SK-N-SH treated with all-trans-retinoic acid at 6 μM for 48 hours (cell line): ENCODE data around the gene SGSM1.

Experiments
- ATAC-seq: fragments of 200-7000 bp; cut with Tn5 transposase; 3 replicates; pipeline ENCODE4 v1.9.1; 2020; ENCODE audit warnings: mild to moderate bottlenecking, moderate library complexity
- ARNTL ChIP-seq: fragments of 450-650 bp; formaldehyde crosslinking; IDR thresholded peaks from 2 replicates; pipeline ENCODE4 v1.5.0; 2020; ENCODE audit warnings: low read depth, mild to moderate bottlenecking, moderate library complexity, borderline replicate concordance
- BACH2 ChIP-seq: fragments of 250-450 bp; sonication (Bioruptor Pico); IDR thresholded peaks from 2 replicates; pipeline ENCODE4 v1.9.0; 2021; ENCODE audit warnings: mild to moderate bottlenecking, borderline replicate concordance
- CREB5 ChIP-seq: fragments of 250-450 bp; sonication (Bioruptor Pico); IDR thresholded peaks from 2 replicates; pipeline ENCODE4 v1.5.1; 2020; ENCODE audit warnings: low read depth, mild to moderate bottlenecking, moderate library complexity
- CSDC2 ChIP-seq: fragments of 250-450 bp; sonication (Bioruptor Pico); IDR thresholded peaks from 2 replicates; pipeline ENCODE4 v1.5.0; 2020; ENCODE audit warnings: mild to moderate bottlenecking, moderate library complexity
- CSRNP3 ChIP-seq: fragments of 250-450 bp; sonication (Bioruptor Pico); IDR thresholded peaks from 2 replicates; pipeline ENCODE4 v1.5.1; 2021; ENCODE audit warnings: mild to moderate bottlenecking, moderate library complexity
- ESRRG ChIP-seq: fragments of 250-450 bp; sonication (Bioruptor Pico); IDR thresholded peaks from 2 replicates; pipeline ENCODE4 v1.6.1; 2021; ENCODE audit warnings: mild to moderate bottlenecking
- GLIS3 ChIP-seq: fragments of 250-450 bp; sonication (Bioruptor Pico); IDR thresholded peaks from 2 replicates; pipeline ENCODE4 v1.5.0; 2020; ENCODE audit warnings: mild to moderate bottlenecking, moderate library complexity
- ISL1 ChIP-seq: fragments of 250-450 bp; sonication (Bioruptor Pico); IDR thresholded peaks from 2 replicates; pipeline ENCODE4 v2.1.2; 2022; ENCODE audit warnings: mild to moderate bottlenecking, moderate library complexity
- PATZ1 ChIP-seq: fragments of 250-450 bp; sonication (Bioruptor Pico); IDR thresholded peaks from 2 replicates; pipeline ENCODE4 v1.8.0; 2020; ENCODE audit warnings: mild to moderate bottlenecking, moderate library complexity, borderline replicate concordance
- POU6F1 ChIP-seq: fragments of 250-450 bp; sonication (Bioruptor Pico); IDR thresholded peaks from 2 replicates; pipeline ENCODE4 v1.8.0; 2021; ENCODE audit warnings: low read depth, mild to moderate bottlenecking, moderate library complexity, borderline replicate concordance
- PPARA ChIP-seq: fragments of 250-450 bp; sonication (Bioruptor Pico); IDR thresholded peaks from 2 replicates; pipeline ENCODE4 v1.5.0; 2020; ENCODE audit warnings: mild to moderate bottlenecking, borderline replicate concordance
- RARB ChIP-seq: fragments of 250-450 bp; sonication (Bioruptor Pico); IDR thresholded peaks from 2 replicates; pipeline ENCODE4 v1.8.0; 2021; ENCODE audit warnings: mild to moderate bottlenecking, moderate library complexity
- SNAI2 ChIP-seq: fragments of 250-450 bp; sonication (Bioruptor Pico); IDR thresholded peaks from 2 replicates; pipeline ENCODE4 v1.5.0; 2020; ENCODE audit warnings: mild to moderate bottlenecking, moderate library complexity
- TCF4 ChIP-seq: fragments of 250-450 bp; sonication (Bioruptor Pico); IDR thresholded peaks from 2 replicates; pipeline ENCODE4 v1.8.0; 2021; ENCODE audit warnings: mild to moderate bottlenecking, moderate library complexity, borderline replicate concordance
- TOX ChIP-seq: fragments of 250-450 bp; sonication (Bioruptor Pico); IDR thresholded peaks from 2 replicates; pipeline ENCODE4 v1.8.0; 2021; ENCODE audit warnings: mild to moderate bottlenecking, moderate library complexity, borderline replicate concordance
- TSHZ2 ChIP-seq: fragments of 250-450 bp; sonication (Bioruptor Pico); IDR thresholded peaks from 2 replicates; pipeline ENCODE4 v1.5.0; 2020; ENCODE audit warnings: mild to moderate bottlenecking, moderate library complexity
- ZC3H10 ChIP-seq: fragments of 250-450 bp; sonication (Bioruptor Pico); IDR thresholded peaks from 2 replicates; pipeline ENCODE4 v1.5.1; 2021; ENCODE audit warnings: mild to moderate bottlenecking, moderate library complexity
- ZFP3 ChIP-seq: fragments of 250-450 bp; sonication (Bioruptor Pico); IDR thresholded peaks from 2 replicates; pipeline ENCODE4 v1.5.0; 2020; ENCODE audit warnings: mild to moderate bottlenecking, moderate library complexity
- ZFP30 ChIP-seq: fragments of 450-650 bp; formaldehyde crosslinking; IDR thresholded peaks from 2 replicates; pipeline ENCODE4 v1.5.0; 2022; ENCODE audit warnings: mild to moderate bottlenecking, moderate library complexity
- ZNF565 ChIP-seq: fragments of 450-650 bp; formaldehyde crosslinking; conservative IDR thresholded peaks from 2 replicates; pipeline ENCODE4 v1.5.0; 2020; ENCODE audit warnings: low read depth, mild to moderate bottlenecking, moderate library complexity
- ZNF70 ChIP-seq: fragments of 450-650 bp; formaldehyde crosslinking; IDR thresholded peaks from 2 replicates; pipeline ENCODE4 v1.5.0; 2020; ENCODE audit warnings: mild to moderate bottlenecking, moderate library complexity
- ZNF8 ChIP-seq: fragments of 450-650 bp; formaldehyde crosslinking; IDR thresholded peaks from 2 replicates; pipeline ENCODE4 v1.5.0; 2020; ENCODE audit warnings: mild to moderate bottlenecking, moderate library complexity

SGSM1 gene

DNA sequence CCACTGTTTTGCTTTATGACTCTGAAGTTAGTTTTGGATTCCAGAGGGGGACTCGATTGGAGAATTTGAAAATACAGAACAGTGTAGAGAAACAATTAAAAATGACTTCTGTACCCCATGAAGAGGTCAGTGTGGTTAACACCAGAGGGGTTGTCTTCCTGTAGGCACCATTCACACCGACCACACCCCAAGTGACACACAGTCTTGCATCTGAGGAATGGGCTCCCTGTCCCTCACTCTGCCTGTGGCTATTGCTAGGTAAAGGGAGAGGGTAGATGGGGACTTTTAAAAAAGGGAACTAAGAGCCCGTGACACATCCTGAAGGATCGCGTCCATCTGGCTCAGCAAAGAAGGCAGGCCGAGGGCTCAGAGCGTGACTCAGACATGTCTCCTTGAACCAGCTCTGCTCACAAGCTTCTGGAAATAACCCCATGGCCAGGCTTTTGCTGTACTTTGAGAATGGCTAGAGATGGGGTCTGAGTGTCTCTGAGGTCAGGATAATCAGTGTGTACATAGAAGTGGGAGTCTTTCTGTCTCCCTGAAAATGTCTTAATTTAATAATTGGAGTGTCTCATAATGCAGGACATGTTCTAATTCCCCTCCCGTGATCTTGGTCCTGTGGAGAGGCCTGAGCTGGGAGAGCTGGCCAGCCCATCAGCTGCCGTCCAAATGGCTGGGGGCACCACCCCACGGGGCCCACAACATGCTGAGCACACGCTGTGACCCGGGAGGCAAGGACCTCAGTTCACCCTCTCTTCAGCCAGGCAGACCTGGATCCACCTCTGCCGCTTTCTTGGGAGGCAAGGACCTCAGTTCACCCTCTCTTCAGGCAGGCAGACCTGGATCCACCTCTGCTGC lies 39.3 kb downstream of the SGSM1 start:
- ATAC-seq, result no peak
- TF ChIP-seq CSDC2 (CRISPR knock-in tag) (no peak), ZNF8 (no peak), ISL1 (CRISPR knock-in tag) (no peak), ARNTL (no peak)

DNA sequence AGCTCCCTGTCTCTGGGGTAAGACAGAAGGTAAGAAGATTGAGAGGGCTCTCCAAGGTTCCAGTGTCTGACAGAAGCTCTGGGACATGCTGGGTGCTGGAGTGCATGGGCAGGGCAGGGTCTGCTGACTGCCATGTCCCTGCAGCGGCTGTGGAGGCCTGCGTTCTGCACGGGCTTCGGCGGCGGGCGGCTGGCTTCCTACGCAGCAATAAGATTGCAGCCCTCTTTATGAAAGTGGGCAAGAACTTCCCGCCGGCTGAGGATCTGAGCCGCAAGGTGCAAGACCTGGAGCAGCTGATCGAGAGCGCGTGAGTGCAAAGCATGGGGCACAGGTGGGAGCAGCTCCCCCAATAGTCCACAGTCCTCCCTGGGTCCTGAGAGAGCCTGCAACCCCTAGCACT lies 41.5 kb downstream of the SGSM1 start:
- TF ChIP-seq ZC3H10 (CRISPR knock-in tag) (no peak), ZFP30 (CRISPR knock-in tag) (no peak), ZNF8 (no peak), POU6F1 (no peak), ISL1 (CRISPR knock-in tag) (no peak), PATZ1 (no peak), GLIS3 (no peak), SNAI2 (no peak), PPARA (CRISPR knock-in tag) (no peak), ESRRG (CRISPR knock-in tag) (no peak), TSHZ2 (no peak)
- no peak for ATAC-seq

DNA sequence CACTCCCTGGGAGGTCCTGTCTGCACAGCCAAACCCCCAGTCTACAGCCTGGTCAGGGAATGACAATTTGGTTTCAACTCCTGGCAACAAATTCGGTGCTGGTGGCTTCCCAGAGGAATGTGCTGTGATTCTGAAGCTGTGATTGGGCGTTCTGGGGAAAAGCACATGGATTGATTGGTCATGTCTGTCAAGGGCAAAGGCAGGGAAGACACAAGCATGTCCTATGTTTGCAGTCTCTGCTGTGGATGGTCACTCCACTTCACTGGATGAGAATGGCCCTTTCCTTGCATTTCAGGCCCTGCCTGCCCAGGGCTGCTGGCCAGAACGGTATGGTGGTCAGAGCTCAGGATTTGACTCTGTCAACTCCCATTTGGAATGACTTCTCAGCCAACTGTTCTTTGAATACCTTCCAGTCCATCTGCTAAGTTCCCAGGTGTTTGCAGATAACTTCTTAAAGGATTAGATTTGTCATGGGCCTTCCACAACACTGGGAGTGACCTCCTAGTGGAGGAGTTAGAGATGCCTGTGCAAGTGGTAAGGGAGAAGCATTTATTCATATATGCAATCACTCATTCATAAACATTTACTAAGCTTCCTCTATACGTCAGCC lies 42.7 kb downstream of the SGSM1 start:
- TF ChIP-seq GLIS3 (no peak), TCF4 (CRISPR knock-in tag) (no peak), CSDC2 (CRISPR knock-in tag) (no peak), CSRNP3 (CRISPR knock-in tag) (no peak), ZC3H10 (CRISPR knock-in tag) (no peak), PPARA (CRISPR knock-in tag) (no peak), ESRRG (CRISPR knock-in tag) (no peak), SNAI2 (no peak), PATZ1 (no peak), ZNF8 (no peak), TOX (CRISPR knock-in tag) (no peak), ZNF70 (CRISPR knock-in tag) (no peak), ZFP30 (CRISPR knock-in tag) (no peak), CREB5 (CRISPR knock-in tag) (no peak), BACH2 (CRISPR knock-in tag) (no peak), RARB (CRISPR knock-in tag) (no peak), TSHZ2 (no peak), ZFP3 (CRISPR knock-in tag) (no peak), ZNF565 (no peak)
- no peak for ATAC-seq
